Measurements from ENCODE around the gene TRIM37.
"Not testable (repeated sequence)": the region's sequence is repeated elsewhere in the genome, so short reads cannot be mapped to it uniquely, and the experiment has no call there.

TRIM37 gene

DNA sequence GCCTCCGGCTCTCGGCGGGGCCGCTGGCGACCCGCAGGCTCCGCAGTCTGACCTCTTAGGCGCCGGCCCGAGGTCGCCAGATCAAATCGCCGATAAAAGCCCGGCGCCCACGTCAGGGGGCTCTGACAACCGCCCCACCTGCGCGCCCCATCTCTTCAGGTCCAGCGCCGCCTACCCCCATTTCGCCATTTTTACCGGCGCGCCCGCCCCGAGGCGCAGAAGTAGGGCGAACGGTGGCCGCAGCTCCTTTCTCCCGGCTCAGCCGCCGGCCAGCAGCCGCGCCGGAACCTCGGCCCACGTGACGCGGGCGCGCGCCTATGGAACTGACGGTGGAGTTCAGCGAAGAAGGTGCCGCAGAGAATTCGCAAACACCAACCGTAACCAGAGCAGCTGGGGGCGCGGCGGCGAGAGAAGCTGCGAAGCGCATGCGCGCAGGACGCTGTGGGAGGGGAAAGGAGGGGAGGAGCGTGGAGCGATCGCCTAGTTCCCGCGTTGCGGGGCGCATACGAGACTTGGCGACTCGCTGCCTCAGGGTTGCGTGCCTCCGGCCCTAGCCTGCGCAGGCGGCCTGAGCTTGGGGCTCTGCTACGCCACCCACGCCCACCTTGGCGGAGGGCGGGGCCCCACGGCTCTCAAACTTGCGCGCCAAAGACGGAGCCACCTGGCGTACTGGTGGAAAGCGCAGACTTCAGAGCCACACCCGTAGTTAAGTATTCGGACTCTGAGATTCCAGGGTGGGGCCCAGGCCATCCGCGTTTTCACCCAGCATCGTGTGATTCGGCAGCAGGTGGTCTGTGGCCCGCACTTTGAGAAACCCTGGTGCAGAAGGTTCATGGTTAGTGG lies at the start of gene TRIM37:
TRIM37 (minus strand) TSS at position 418 of the 843 bp plus-strand sequence. CDS start 419 bp downstream, outside the sequence.
- DNase-seq = peak; percentile 98

- peak; percentile 85 to 90 for DNase-seq
Measured at GRCh38 chr17:59155439-59156177, 48.9 kb upstream of the TRIM37 start, which contains the start of gene PRR11. TSS of gene PRR11 (plus strand) at chr17:59155746. CDS start at chr17:59169753, 14,007 bp downstream.

GRCh38 chr17:59154721-59155438 lies 48.2 kb upstream of the TRIM37 start, which contains the start of gene SKA2:
TSS of gene SKA2 (minus strand) at chr17:59155186. CDS start at chr17:59155163, 23 bp downstream.
- peak; percentile 94 to 96 for DNase-seq

DNA sequence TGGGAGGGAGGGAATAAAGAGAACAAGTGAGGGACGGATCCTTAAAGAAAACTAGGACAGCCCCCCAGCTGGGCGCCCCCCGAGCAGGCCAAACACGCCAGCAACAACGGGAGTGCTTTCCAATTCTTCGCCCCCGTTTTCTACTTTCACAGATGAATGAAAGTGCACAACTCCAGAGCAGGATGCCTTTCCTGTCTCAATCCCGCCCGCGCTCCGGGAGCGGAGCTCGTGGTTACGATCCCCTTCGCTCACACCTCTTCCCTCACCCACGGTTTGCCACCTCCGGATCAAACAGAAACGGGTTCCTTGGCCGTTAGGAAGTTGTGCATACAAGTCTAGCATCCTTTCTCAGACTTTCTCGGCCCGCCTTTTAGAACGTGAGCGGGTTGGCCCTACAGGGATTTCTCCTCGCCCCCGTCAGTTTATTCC lies 47.6 kb upstream of the TRIM37 start:
- DNase-seq = peak; percentile 54 to 55

GRCh38 chr17:59152925-59153324 lies 46.2 kb upstream of the TRIM37 start:
- DNase-seq = no peak

GRCh38 chr17:59151591-59151990 lies 44.9 kb upstream of the TRIM37 start:
- DNase-seq = no peak

DNA sequence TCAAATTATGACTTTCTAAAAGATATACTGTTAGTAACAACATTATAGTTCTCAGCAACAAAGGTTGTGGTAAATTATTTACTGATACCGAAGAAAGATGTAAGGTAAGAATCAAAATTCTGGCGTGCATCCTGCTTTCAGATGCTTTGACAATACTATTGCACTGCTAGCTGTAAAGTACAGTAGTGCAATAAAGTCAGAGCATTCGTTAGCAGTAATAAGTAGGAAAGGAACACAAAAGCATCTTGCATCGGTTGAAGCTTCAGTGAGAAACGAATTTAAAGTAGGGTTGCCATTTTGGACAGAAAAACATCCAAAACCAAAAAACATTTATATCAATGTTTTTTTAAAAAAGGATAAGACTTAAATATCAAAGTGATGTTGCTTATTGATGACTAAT lies 44.3 kb upstream of the TRIM37 start:
- no peak for DNase-seq

DNA sequence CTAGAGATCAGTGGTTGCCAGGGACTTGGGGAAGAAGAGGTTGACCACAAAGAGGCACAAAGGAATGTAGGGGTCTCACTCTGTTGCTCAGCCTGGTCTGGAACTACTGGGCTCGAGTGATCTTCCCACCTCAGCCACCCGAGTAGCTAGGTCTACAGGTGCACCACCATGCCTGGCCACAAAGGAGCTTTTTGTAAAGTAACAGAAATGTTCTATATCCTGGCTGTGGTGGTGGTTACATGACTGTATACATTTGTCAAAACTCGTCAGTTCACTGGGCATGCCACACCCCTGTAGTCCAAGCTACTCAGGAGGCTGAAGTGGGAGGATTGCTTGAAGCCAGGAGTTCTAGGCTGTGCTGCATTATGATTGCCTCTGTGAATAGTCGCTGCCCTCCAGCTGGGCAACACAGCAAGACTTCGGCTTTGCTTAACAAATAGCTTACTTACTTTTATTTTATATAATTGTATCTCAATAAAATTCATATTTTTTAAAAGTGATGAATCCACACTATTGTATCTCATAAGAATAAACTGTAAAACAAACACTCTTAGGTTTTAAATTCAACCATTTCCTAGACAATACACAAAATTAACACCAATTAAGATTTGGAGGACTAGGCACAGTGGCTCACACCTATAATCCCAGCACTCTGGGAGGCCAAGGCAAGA lies 43.3 kb upstream of the TRIM37 start:
- no peak for DNase-seq

DNA sequence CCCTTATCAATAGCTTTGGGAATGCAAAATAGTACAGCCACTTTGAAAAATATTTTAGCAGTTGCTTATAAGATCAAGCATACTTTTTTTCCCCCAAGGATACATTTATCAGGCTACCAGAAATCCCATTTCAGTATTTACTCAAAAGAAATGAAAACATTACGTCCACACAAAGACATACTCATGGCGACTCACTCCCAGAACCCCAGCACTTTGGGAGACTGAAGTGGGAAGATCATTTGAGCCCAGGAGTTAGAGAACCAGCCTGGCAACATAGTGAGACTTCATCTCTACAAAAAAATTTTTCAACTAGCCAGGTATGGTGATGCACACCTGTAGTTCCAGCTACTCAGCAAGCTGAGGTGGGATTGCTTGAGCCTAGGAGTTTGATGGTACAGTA lies 42.4 kb upstream of the TRIM37 start:
- no peak for DNase-seq

DNA sequence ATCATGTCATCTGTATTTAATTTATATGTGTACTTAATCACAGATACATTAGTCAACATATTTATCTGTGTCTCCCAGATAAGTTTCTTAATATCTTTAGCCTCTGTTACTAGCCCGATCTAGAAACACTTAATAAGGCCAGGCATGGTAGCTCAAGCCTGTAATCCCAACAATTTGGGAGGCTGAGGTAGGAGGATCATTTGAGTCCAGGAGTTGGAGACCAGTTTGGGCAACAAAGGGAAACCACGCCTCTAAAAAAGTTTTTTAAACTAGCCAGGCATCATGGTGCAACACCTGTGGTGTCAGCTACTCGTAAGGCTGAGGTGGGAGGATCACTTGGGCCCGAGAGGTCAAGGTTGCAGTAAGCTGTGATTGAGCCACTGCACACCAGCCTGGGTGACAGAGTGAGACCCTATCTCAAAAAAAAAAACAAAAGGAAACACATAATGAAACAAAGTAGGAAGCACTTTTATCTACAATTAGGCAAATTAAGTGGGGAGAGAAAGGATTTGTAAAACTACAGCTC lies 39.0 kb upstream of the TRIM37 start:
- DNase-seq = no peak

DNA sequence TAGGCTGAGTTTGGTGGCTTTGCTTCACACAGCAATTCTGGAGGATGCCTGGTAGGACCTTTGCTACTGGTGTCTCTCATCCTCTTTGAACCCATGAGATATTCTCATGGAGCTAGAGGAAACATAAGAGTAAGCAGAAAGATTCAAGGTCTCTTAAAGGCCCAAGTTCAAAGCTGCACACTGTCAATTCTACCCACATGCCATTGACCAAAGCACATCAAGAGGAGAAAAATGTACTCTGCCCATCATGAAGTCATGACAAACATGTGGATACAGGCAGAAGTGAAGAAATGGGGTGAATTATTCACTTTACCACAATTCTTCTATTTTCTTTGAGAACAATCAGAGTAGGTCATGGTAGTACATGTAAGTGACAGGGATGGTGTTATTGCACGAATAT lies 35.2 kb upstream of the TRIM37 start:
- DNase-seq = no peak

- no peak for DNase-seq
Measured at GRCh38 chr17:59139939-59140338, 33.3 kb upstream of the TRIM37 start.

DNA sequence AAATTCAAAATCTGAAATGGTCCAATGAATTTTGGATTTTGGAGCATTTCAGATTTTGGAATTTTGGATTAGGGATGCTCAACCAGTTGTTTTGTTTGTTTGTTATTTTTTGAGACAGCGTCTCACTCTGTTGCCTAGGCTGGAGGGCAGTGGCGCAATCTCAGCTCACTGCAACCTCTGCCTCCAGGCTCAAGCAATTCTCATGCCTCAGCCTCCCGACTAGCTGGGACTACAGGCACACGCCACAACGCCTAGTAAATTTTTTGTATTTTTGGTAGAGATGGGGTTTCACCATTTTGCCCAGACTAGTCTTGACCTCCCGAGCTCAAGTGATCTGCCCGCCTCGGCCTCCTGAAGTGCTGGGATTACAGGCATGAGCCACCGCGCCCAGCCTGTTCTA lies 31.7 kb upstream of the TRIM37 start:
- not testable (repeated sequence) for DNase-seq

DNA sequence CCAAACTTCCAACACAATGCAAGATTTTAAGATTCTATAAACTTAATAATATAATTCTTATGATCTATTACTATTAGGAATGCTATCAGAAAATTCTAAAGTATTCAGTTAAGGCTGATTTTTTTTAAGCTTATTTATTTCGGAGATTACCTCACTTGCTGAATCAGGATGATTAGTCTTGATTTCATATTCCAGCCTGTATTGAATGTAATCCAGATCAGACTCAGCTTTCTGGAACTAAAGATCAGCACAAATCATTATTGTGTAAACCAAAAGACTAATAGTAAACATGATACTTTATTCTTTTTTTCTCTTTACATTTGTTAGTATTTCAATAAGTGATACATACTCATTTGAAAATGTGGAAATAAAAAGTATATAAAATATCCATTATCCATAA lies 24.5 kb upstream of the TRIM37 start:
- no peak for DNase-seq

DNA sequence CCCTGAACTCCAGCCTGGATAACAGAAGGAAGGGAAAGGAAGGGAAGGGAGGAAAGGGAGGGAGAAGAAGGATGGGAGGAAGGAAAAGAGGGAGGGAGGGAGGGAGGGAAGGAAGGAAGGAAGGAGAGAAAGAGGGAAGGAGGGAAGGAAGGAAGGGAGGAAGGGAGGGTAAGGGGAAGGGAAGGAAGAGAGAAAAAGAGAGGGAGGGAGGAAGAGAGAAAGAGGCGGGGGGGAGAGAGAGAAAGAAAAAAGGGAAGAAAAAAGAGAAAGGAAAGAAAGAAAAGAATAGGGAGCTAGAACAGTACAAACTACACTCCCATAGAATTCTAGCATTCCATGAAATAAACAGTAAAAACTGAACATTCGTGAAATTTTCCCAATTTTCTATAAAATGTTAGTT lies 23.1 kb upstream of the TRIM37 start:
- no peak for DNase-seq

- no peak for DNase-seq
Measured at GRCh38 chr17:59126809-59127417, 20.2 kb upstream of the TRIM37 start.

DNA sequence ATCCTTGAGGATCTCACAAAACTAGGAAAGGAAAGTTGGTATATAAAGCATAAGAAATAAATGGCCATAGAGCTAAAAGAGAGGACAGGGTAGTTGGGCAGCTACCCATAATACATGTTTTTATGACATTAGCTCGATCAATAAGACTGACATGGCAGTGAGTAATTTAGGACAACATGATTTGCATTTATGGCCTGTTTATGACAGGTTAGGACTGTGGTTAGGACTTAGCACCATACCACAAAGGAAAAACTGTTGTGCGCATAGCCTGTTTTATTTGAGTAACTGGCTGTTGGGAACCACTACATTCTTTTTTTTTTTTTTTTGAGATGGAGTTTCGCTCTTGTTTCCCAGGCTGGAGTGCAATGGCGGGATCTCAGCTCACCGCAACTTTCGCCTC lies 18.0 kb upstream of the TRIM37 start:
- no peak for DNase-seq

DNA sequence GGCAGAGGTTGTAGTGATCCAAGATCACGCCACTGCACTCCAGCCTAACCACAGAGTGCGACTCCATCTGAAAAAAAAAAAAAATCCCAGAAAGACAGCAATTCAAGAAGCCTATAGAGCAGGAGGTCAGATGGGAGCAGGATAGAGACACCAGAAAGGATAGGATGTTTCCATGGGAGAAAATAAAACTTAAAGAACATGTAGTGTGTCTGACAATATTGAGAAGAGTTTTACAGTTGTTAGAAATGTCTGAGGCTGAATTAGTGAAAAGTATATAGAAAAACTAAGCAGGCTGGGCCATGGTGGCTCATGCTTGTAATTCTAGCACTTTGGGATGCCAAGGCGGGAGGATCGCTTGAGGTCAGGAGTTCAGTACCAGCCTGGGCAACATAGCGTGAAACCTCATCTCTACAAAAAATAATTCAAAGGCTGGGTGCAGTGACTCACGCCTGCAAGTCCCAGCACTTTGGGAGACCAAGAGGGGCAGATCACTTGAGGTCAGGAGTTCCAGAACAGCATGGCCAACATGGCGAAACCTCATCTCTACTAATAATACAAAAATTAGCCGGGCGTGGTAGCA lies 15.3 kb upstream of the TRIM37 start:
- no peak for DNase-seq

DNA sequence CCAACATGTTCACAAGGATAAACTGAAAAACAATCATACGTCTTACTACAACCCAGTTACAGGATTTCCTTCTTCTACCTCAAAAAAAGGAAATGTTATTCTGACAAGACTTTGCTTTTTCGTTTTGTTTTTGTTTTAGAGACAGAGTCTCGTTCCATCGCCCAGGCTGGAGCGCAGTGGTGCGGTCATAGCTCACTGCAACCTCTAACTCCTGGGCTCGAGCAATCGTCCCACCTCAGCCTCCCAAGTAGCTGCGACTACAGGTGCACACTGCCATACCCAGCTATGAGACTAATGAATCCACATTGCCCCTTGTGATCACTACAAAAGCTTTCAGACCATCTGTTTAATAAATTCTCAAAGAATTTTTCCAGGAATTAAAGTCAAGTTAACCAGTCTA lies 8.8 kb upstream of the TRIM37 start:
- DNase-seq = no peak

DNA sequence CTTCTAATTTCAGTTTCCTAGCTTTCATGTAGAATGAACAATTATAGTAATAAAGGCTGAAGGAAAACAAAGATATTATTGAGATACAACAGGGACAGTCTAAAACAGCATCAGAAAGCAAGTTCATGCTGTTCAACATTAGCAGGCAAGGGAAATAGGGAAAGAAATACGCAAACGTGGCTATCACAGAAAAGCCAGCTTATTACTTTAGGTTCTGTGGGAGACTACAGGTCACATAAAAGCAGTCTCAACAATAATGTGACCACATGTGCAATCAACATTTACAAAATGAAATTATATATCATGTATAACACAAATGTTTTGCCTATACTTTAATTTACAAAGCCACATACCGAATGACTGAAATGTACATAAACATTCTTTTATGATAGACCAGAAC lies 4.9 kb upstream of the TRIM37 start:
- DNase-seq = no peak

DNA sequence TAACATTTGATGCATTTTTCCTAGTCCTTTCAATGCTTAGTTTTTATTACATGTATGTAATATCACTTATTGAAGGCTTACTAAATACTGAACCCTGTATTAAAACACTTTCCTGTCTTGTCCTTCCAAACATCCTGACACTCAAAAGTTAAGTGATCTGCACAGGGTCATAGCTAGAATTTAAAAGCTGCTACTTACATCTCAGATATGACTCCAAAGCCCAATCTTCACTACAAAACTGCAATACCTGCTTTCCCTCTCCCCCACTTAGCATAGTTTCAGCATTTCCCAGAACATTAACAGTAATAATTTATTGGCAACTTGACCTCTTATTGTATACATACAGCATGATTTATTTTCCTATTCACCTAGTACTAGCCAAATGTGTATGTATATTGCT lies 4.3 kb upstream of the TRIM37 start:
- no peak for DNase-seq
